ENCODE measurements around the gene MAP7. TPM values are rescaled to one million over a fixed set of nuclear protein-coding genes. Genes with fewer than 3 reads are reported as not detected.

Gene MAP7
- total RNA-seq, 4 donors from 2014 or later, result 40.6 to 61.3 (median 46.6) TPM

DNA sequence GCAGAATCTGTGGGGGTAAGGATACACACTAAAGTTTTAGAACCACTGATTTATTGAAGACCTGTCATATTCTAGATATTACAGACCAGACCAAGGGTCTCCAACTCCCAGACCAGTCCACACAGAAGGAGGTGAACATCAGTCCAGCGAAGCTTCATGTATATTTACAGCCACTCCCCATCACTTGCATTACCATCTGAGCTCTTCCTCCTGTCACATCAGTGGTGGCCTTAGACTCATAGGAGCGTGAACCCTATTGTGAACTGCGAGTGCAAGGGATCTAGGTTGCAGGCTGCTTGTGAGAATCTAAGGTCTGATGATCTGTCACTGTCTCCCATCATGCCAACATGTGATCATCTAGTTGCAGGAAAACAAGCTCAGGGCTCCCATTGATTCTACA, 255.6 kb downstream of the MAP7 start:
- intact Hi-C loops (cut with DNase I; ENCODE audit: low total_unique reads), result no loop called here
- Histone ChIP-seq H3K4me3 (no peak overlapping the region), H3K27ac (no peak overlapping the region), H3K27me3 (no peaks in the 10 kb centered on the region), H3K9me3 (no peaks in the 10 kb centered on the region), H3K36me3 (no peaks in the 10 kb centered on the region), H3K4me1 (peaks cover 7 to 12% (median 9%) of the 10 kb centered on the region in 4 donors)
- 89 to 100% methylated on average over 1 to 3 of the region's 3 CpGs for WGBS, 2 donors (ENCODE audit: low coverage in 1 of 2)
- in situ Hi-C loops (cut with MboI; ENCODE audit: low pct_ligation_motif_present in 1 of 4, low pct_unique_long_range_greater_than_20kb in 1 of 4, low sequenced_read_pairs in 3 of 4), result loop anchor here in 1 of 4 donors (25.0 kb wide), 1 partner anchor 493 kb away; the partner anchor contains the start of gene MAP3K5
- TF ChIP-seq POLR2A (IDR thresholded peaks at IDR 0.05) (no peak), EP300 (IDR thresholded peaks at IDR 0.05; ENCODE audit: low read depth) (no peak), POLR2AphosphoS5 (IDR thresholded peaks at IDR 0.05) (no peak)
- TF ChIP-seq, protein P1, sequence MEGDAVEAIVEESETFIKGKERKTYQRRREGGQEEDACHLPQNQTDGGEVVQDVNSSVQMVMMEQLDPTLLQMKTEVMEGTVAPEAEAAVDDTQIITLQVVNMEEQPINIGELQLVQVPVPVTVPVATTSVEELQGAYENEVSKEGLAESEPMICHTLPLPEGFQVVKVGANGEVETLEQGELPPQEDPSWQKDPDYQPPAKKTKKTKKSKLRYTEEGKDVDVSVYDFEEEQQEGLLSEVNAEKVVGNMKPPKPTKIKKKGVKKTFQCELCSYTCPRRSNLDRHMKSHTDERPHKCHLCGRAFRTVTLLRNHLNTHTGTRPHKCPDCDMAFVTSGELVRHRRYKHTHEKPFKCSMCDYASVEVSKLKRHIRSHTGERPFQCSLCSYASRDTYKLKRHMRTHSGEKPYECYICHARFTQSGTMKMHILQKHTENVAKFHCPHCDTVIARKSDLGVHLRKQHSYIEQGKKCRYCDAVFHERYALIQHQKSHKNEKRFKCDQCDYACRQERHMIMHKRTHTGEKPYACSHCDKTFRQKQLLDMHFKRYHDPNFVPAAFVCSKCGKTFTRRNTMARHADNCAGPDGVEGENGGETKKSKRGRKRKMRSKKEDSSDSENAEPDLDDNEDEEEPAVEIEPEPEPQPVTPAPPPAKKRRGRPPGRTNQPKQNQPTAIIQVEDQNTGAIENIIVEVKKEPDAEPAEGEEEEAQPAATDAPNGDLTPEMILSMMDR (IDR thresholded peaks at IDR 0.05), result no peak
- DNase-seq, result no peak

Small RNAs within 50 kb of the gene (small RNA-seq; reads per million reads assigned to genes)
- gene AL023284.1 (0 reads per million in 4 donors), gene NDUFS5P1 (0 reads per million in 4 donors)

Other genes with a start within 250 kb of the MAP7 start
- gene MAP3K5, start 242.1 kb upstream of the MAP7 start, total RNA-seq, result 10 to 100 TPM; 16.2 to 52.7 (median 34.8) TPM

All from transverse colon (tissue), 4 donors.